SU-DHL-6 (cell line): ENCODE data around the gene U2AF2.

Experiments used
- CTCF ChIP-seq: fragments of 200-600 bp; sonication (generic); IDR thresholded peaks from one replicate; pipeline ENCODE4 v1.5.1; 2017; ENCODE audit warnings: antibody characterized with exemption, mild to moderate bottlenecking, low read length, moderate library complexity; ENCODE audit not compliant: insufficient read depth, poor library complexity, severe bottlenecking
- EZH2phosphoT487 ChIP-seq: fragments of 200-600 bp; sonication (generic), shearing (Covaris generic); conservative IDR thresholded peaks from 2 replicates; pipeline ENCODE4 v1.6.1; 2018; ENCODE audit warnings: mild to moderate bottlenecking, antibody characterized with exemption, low read length, moderate library complexity, mixed read lengths

DNA sequence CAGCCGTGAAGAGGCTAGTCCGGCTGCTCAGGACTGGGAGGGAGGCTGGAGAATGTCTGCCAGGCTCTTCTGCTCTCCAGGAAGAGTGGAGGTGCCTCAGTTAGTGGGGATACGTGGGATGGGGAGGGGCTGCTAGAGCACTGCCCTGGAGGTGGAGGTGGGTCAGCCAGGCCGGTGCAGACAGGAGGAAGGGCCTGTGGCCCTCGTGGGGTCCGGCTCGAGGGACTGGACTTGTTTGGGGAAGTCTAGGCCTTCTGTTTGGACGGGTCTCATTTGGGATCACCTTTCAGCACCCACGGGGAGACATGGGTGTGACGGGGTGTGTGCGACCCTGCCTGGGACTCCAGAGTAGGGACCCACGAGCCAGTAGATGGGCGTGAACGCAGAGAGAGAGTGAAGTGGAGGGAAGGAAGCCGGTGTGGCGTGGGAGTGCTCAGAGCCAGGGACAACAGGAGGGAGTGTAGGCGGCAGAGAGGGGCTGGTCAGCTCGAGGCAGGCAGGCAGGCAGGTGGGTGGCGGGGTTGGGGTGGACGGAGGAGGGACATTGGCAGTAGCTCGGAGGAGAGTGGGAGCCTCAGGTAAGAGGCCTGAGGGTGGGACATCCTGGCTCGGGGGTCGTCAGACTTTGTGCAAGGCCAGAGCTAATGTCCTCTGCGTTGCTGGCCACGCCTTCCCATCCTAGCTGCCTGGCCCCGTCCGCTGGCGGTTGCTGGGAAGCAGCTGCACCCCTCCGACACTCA is 31.6 kb downstream of the U2AF2 start:
- TF ChIP-seq CTCF (no peak), EZH2phosphoT487 (no peak)
